Transverse colon (tissue), 4 donors: ENCODE data around the gene CSNK1A1L.

ENCODE experiments used
- CTCF ChIP-seq, 5 experiments: fragments of 200-600 bp in 3 of 5; fragments of 450-650 bp in 2 of 5; sonication (generic) in 3 of 5; IDR thresholded peaks; 1 replicate in 2 of 5; 2 replicates in 3 of 5; pipeline ENCODE4 v1.5.1; 2016 to 2017; ENCODE audit warnings: antibody characterized with exemption in 5 of 5, inconsistent platforms in 3 of 5, mild to moderate bottlenecking in 2 of 5, moderate library complexity in 1 of 5
- POLR2A ChIP-seq: fragments of 450-650 bp; IDR thresholded peaks from one replicate; pipeline ENCODE4 v1.6.1; 2016; ENCODE audit warnings: antibody characterized with exemption, mild to moderate bottlenecking, moderate library complexity
- POLR2AphosphoS5 ChIP-seq, 3 donors: sonication (generic); formaldehyde crosslinking; IDR thresholded peaks; one replicate each; pipeline ENCODE4 v1.6.1; 2016; ENCODE audit warnings: antibody characterized with exemption in 3 of 3

DNA sequence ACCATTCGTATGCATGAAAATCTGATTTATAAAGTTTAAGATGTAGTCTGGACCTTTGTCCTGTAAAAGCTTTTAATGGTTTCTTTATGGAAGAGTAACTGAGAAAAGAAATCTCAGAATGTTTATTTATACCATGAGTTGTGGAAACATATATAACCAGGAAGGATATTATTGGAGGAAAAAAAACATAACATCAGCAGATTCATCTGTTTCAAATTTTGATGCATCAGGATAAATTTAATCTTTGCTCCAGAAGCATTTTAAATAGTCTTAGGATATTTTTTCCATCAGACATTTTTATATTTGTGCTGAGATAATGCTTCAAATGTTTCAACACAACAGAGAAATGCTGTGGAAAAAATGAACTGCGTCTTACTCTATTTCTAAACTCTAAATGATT is 31.2 kb upstream of the CSNK1A1L start:
- no peak for TF ChIP-seq CTCF (IDR thresholded peaks at IDR 0.05)
- no peak for TF ChIP-seq POLR2AphosphoS5 (IDR thresholded peaks at IDR 0.05)
- TF ChIP-seq POLR2A: no peak
